Stimulated activated CD4-positive, alpha-beta T cell treated with anti-CD3 and anti-CD28 coated beads, TNF-alpha, amount 100 ng/mL, for 4 hours (primary cell): ENCODE measurements around the gene TUFM.
"Not testable (repeated sequence)": the region's sequence is repeated elsewhere in the genome, so short reads cannot be mapped to it uniquely, and the experiment has no call there.

Experiments
- DNase-seq, 3 experiments: peaks; one replicate each; pipeline ENCODE4 v3.0.0-alpha.2; 2020; ENCODE audit warnings: low read depth in 3 of 3

TUFM gene

DNA sequence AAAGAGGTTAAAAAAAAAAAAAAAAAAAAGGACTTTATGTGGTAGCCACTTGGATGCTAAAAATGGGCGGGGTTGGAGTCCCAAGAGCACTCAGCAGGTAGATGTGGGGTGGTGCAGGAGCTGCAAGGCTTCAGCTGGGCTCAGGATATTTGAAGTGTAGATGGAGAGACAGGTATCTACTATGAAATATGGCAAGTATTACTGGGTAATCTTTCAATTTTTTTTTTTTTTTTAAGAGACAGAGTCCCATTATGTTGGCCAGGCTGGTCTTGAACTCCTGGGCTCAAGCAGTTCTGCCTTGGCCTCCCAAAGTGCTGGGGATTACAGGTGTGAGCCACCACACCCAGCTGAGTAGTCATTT is 7.6 kb downstream of the TUFM start:
- no peak for DNase-seq

DNA sequence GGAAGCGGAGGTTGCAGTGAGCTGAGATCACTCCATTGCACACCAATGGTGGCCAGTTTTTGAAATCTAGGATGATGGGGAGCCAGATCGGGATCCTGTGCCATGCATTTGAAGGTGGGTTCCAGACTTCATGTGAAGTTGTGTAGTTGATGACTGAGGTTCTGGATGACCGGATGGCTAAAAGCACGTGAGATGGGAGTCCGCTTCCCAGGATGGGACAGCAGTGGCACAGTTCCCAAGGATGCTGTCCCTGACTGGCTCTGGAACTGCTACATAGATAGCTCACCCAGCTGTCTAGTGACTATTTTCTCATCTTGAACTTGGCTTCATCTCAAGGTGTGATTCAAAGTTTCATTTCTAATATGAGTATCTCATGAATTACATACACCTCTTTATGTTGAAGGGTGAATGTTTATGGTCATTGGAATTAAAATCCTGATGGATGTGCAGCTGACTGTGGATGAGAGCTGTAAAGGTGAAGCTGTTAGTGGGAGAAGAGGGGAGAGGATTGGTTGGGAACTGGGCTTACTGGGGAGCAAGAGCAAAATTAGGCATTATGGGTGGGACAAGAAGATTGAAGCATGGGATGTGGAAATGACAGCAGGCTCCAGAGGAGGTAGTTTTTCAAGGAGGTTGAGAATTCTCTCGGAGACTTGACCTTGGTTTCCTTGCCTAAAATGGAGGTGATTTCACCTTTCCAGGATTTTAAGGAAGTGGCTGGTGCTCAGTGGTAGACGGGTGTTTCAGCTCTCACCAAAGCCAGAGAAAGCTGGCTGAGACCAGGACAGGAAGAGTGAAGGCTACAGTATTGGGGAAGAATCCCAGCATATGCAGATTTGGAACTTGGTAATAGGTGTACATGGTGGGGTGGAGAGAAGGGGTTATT is 8.2 kb downstream of the TUFM start:
- DNase-seq = no peak

DNA sequence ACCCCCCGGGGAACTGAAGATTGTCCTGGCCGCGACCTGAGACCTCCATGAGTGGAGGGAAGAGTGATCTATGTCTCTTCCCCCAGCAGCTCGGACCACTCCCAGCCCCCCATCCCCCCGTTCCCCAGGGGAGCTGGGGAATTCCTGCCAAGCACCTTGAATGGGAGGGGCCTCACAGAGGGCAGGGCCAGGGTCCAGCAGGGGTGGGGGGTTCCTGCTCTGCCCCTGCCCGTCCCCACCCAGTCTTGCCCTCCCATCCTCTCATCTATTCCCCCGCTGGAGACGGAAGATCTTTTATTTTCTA is 9.4 kb downstream of the TUFM start:
- DNase-seq = no peak

DNA sequence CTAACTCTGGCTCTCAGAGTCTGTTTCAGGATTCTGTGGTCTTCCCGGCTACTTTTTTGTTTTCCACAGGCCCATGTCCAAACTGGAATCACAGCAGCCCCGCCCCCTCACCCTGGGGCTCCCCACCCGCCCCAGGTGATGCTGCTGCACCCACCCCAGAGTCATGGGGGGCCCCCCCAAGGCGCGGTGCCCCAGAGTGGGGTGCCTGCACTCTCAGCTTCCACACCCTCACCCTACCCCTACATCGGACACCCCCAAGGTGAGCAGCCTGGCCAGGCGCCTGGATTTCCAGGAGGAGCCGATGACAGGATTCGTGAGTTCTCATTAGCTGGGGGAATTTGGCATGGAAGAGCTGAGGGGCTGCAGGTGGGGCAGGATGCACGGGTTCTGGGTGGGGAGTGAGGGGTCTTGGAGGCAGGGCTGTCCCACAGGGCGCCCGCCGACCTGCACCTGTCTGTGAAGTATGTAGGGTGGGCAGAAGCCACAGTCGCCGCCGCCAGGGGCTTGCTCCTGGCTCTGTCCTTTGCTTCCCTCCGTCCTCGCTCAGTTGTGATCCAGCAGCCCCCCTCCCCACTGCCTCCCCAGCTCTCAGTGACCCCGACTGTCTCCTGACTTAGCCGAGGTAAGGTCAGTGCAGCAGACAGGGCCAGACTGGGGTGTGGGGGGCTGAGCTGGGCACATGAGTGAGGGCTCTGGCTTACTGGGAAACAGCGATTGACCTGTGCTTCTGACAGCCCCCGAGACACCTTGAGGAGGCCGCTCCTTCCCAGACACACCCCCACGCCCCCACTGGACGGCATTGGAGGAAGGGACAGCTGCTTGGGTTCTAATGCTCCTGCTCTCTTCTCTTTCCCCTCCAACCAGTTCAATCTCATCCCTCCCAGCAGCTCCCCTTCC is 10.0 kb downstream of the TUFM start:
- no peak for DNase-seq

DNA sequence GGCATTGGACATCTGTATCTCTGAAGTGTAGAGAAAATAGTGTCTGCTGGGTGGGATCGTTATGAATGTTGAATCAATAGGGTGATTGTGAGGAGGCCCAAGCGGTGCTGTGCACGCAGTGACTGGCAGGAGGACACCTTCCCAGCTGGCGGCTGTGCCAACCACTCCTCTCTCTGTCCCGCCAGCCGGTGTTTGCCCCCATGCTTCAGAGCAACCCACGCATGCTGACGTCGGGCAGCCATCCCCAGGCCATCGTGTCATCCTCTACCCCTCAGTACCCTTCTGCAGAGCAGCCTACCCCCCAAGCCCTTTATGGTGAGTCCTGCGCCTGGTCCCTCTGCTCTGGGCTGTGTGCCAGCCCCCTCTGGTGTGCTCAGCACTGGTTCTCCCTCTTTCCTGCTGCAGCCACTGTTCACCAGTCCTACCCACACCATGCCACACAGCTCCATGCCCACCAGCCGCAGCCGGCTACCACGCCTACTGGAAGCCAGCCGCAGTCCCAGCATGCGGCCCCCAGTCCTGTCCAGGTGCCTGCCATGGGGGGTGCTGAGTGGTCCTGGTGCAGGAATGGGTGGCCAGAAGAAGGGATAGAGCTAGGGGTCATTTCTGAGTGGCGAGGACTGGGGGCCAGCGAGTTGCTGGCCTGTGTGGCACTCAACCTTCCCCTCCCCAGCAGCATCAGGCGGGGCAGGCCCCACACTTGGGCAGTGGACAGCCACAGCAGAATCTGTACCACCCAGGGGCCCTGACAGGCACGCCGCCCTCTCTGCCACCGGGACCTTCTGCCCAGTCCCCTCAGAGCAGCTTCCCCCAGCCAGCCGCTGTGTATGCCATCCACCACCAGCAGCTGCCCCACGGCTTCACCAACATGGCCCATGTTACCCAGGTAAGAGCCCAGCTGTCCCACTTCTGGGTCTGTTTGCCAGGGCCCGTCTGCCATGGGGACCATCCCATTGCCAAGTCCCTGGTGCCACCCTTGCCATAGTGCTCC is 11.0 kb downstream of the TUFM start:
- DNase-seq = no peak

DNA sequence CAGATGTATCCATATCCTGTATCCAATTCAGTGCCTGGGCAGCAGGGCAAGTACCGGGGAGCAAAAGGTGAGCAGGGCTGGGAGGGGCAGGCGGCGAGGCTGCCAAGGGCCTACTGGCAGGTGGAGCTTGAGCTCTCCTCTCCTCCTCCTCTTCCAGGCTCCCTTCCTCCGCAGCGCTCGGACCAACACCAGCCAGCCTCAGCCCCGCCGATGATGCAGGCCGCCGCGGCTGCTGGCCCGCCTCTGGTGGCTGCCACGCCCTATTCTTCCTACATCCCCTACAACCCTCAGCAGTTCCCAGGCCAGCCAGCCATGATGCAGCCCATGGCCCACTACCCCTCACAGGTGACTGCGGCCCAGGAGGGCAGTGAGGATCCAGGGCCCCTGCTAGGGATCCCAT is 11.8 kb downstream of the TUFM start:
- DNase-seq = no peak

DNA sequence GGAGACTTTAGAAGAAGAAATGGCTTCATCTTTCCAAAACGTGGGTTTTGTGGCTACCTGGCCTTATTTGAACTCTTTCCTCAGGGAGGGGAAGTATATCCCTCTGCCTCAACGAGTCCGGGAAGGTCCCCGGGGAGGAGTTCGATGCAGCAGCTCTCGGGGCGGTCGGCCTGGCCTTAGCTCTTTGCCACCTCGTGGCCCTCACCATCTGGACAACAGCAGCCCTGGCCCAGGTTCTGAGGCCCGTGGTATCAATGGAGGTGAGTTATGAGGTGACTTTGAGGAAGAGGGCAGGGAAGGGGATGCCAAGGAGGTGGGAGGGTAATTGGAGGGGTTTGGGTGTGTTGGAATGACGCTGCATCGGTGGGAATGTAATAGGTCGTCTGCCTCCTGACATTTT is 15.6 kb downstream of the TUFM start:
- no peak for DNase-seq

DNA sequence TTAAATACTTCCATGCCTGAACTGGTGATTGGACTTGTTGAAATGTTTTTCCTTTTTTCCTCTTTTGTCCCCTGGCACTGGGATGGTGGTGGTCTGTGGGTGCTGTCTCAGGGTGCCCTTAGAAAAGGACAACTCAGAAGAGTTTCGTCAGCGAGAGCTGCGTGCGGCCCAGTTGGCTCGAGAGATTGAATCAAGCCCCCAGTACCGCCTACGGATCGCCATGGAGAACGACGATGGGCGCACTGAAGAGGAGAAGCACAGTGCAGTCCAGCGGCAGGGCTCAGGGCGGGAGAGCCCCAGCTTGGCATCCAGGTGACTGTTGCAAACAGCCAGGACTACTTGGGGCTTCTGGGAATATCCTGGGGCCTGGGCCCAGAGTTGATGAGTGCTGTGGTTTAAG is 16.4 kb downstream of the TUFM start:
- DNase-seq = no peak

DNA sequence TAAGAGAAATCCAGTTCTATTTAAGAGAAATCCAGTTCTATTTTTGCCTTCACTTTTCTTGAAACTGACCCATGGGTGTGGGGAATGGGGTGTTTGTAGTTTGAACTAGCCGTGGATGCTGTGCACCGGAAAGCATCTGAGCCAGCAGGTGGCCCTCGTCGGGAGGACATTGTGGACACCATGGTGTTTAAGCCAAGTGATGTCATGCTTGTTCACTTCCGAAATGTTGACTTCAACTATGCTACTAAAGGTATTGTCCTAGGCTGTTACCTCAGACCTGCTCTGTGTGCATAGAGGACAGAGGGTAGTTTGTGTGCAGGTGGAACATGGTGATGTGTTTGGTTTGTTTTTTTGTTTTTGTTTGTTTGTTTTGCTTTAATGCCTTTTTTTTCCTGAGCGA is 20.0 kb downstream of the TUFM start:
- no peak for DNase-seq

DNA sequence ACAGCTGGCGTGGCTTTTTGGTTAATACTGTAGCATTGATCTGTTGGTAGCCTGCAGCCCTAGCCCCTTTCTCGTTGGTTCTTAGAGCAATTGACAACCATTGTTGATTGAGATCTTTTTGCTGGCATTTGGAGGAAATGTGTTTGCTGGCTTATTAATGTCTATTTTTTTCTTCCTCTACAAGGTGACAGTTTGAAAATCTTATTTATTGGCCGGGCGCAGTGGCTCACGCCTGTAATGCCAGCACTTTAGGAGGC is 21.5 kb downstream of the TUFM start:
- no peak for DNase-seq

DNA sequence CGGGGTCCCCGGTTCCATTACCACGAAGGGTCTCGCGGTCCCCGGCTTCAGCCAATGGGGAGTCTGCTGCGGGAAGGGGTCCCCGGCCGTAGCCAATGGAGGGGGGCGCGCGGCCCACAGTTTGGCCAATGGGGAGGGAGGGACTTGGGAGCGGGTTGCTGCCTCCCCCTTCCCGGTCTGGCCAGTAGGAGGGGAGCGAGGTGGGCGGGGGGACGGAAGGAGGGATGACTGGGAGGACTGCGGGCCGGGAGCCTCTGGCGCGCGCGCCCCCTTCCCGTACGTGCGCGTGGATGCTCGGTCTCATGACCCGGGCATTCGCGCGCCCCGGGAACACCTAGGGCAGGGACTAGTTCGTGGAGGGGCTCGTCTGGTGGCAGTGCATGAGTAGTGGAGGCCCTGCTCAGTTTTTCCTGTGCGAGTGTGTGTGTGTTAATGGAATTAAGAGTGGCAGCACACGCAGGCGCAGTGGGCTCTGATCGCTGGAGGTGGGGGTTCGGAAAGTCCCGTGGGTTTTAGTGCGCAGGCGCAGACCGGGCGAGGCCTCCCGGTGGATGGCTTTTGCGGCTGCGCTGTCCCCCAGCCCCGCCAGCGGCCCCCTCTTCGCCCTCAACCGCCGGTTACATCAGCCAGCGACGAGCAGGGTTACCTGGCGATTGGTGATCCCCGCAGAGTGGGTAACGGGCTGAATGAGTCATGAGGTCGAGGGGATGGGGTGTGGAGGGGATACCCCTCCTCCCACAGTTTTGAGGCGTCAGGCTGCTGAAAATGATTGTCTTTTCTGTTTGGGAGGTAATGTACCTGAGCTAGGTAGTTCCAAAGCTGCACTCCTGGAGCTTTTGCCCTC is 22.1 kb downstream of the TUFM start:
- DNase-seq = peak; percentile 95 to 97 (median 96)

DNA sequence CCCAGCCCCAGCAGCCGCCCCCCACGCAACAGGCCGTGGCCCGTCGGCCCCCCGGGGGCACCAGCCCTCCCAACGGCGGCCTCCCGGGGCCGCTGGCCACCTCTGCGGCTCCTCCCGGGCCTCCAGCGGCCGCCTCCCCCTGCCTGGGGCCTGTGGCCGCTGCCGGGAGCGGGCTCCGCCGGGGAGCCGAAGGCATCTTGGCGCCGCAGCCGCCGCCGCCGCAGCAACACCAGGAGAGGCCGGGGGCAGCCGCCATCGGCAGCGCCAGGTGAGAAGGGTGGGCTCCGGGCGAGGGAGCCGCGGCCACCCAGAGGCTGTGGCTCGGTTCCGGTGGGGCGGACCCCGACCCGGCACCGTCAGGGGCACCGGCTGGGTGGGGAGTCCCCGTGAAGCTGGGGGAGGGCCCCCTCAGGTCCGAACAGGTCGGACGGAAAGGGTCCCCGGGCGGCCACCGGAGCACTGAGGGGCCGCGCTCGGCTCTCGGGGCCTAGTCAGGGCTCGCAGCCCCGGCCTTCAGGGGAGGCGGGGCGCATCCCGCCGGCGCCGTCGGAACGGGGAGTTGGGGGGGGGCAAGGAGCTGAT is 22.8 kb downstream of the TUFM start:
- DNase-seq = peak in 1 of 3 experiments; percentile 10

DNA sequence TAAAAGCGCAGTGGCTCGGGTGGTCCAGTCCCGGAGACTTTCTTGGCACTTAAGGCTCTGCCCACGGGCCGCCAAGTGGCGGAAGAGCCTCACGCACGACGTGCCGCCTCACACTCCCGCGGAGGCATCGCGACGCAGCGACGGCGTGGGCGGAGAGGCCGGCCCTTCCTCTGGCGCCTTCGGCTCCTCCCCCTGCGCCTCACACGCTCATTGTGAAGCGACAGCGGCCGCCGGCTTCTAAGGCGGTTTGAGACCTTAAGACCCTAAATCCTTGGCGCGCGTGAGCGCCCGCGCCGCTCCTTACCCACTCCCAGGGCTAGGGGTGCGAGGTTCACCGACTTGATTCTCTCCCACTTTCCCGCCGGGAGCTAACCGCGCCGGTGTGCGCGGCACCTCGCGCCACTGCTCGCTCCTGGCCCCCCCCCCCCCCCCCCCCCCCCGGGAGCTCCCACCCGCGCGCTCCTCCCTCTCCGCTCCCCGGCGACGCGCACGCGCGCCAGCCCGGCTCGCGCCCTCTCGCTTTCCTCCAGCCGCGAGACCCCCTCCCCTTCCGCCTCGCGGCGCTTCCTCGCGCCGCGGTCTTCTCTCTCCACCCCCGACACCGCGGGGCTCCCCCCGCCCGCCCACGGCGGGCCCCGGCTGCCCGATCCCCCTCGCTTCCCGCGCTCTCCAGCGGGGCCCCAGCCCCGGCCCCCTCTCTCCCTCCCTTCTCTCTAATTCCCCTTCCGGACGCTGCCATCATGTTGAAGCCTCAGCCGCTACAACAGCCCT is 23.4 kb downstream of the TUFM start, which contains the start of gene ATXN2L:
Gene ATXN2L, plus strand, starts transcription at position 480 of the 771 bp plus-strand sequence. Its CDS starts 261 bp downstream, at position 741.
- DNase-seq = peak; percentile 90 to 95 (median 94)

DNA sequence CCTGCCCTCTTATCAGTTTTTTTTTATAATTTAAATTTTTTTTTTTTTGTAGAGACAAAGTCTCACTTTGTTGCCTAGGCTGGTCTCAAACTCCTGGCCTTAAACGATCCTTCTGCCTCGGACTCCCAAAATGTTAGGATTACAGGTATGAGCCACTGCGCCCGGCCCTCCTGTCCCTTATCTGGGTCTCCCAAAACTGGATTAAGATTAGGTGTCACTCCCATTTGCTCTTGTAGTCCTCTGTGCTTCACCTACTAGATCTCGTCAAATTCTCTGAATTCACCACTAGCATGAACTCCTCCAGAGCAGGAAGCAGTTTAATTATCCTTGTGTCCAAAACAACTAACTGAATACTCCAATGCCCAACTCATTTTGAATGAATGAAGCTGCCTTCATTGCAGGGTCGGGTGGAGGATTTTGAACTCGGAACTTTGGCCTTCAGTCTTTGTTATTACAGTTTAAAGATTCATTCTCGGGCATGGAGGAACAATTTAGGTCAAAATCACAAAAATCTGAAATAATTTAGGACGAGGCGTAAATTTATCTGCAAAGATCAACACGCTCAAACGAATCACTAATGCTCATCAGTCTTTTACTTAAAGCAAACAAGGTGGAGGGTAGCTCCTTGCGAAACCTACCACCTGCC is 24.2 kb downstream of the TUFM start:
- DNase-seq = no peak

DNA sequence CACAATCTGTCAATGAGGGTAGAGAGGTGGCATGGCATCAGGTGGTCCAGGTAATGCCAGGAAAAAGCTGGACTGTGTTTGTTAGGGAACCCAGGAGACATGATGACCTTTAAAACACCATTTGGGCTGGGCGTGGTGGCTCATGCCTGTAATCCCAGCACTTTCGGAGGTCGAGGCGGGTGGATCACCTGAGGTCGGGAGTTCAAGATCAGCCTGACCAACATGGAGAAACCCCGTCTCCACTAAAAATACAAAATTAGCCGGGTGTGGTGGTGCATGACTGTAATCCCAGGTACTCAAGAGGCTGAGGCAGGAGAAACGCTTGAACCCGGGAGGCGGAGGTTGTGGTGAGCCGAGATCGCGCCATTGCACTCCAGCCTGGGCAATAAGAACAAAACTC is 25.6 kb downstream of the TUFM start:
- not testable (repeated sequence) for DNase-seq

DNA sequence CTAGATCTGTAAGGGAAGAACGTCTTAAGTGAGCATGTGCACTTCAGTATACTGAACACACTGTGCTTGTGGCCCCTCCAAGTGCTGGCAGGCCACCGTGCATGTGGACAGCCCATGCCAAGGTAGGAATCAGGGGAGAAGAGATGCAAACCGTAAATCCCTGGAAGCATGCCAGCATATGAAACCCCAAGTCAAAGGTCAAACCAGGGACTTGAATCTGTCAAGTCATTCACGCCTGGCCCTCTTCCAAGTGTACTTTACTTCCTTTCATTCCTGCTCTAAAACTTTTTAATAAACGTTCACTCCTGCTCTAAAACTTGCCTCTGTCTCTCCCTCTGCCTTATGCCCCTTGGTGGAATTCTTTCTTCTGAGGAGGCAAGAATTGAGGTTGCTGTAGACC is 26.1 kb downstream of the TUFM start:
- DNase-seq = no peak

DNA sequence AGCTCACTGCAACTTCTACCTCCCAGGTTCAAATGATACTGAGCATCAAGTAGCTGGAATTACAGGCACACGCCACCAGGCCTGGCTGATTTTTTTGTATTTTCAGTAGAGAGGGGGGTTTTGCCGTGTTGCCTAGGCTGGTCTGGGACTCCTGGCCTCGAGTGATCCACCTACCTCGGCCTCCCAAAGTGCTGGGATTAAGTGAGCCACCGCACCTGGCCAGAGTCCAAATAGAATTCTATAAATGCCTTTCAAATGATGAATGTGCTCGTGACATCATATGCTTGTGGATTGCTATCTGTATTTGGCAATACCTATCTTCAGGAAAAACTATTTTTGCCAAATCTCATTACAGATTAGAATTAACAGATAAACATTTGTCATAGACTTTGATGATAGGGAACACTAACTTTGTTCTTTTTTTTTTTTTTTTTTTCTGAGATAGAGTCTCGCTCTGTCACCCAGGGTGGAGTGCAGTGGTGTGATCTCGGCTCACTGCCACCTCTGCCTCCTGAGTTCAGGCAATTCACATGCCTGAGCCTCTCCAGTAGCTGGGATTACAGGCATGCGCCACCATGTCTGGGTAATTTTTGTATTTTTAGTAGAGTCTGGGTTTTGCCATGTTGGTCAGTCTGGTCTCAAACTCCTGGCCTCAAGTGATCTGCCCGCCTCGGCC is 38.6 kb downstream of the TUFM start:
- not testable (repeated sequence) for DNase-seq

DNA sequence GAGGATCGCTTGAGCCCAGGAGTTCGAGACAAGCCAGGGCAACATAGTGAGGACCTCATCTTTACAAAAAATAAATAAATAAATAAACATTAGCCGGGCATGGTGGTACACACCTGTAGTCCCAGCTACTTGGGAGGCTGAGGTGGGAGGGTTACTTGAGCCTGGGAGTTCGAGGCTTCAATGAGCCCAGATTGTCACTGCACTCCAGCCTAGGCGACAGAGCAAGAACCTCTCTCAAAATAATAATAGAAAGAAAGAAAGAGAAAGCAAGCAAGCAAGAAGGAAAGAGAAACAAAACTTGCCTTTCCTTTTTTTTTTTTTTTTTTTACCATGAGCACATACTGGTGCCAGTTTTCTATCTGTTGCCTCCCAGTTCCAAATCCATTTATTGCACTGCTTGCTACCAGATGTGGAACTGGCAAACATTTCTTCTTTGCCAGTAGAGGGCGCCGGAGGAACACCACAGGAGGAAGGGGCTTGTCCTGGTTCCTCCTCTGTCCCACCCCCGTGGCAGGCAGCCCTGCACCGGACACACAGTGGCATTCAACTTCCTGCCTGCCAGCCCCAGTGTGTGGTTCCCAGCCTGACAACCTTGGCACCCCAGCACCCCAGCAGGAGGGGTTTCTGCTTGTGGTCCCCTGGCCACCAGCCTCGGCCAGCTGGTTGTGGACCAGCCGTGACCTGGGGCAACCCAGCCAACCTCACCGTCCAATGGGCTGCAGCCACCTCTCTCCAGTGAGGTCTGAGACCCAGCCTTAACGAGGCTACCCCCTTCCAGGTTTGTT is 43.7 kb downstream of the TUFM start:
- peak in 2 of 3 experiments; percentile 11 to 61 for DNase-seq
